HCT116 (cell line): Measurements from ENCODE around the gene ABI3. TPM values are rescaled to one million over a fixed set of nuclear protein-coding genes. Genes with fewer than 3 reads are reported as not detected.

Source experiments
- ATAC-seq: fragments of 200-7000 bp; cut with Tn5 transposase; 2 replicates; pipeline ENCODE4 v1.9.1; 2020; ENCODE audit warnings: mild to moderate bottlenecking, moderate library complexity
- BruUV-seq: library from RNA; stranded (reverse); fragments of 400-500 nt; replicated peaks from 2 replicates; lab custom pipeline; 2021; lab: Mats Ljungman, UMichigan
- CTCF ChIA-PET: fragments of 300-600 bp; sonication (Branson Sonifier 250); formaldehyde crosslinking; loops from one replicate; lab custom pipeline; 2021; ENCODE audit warnings: antibody characterized with exemption; lab: Charles Lee
- POLR2A ChIA-PET: fragments of 300-600, 350-600 bp; sonication (Branson Sonifier 250); formaldehyde crosslinking; loops from one replicate; lab custom pipeline; 2021; ENCODE audit warnings: antibody characterized with exemption; lab: Charles Lee
- RAD21 ChIA-PET, 2 experiments: fragments of 300-600 bp; sonication (Branson Sonifier 250); formaldehyde crosslinking; loops; one replicate each; lab custom pipeline; 2023; ENCODE audit warnings: low total read pairs in 2 of 2; ENCODE audit not compliant: uncharacterized antibody in 2 of 2, unreplicated experiment in 2 of 2, low non-redundant PET in 1 of 2; lab: Charles Lee
- DNase-seq: peaks from one replicate; pipeline ENCODE4 v3.0.0-alpha.2; 2010; ENCODE audit warnings: low read depth, low spot score
- H2AFZ ChIP-seq: fragments of 200-600 bp; shearing (Covaris generic), sonication (generic); 2 replicates; pipeline ENCODE4 v1.6.1; 2017; ENCODE audit warnings: low read depth, mixed run types, mixed read lengths, antibody characterized with exemption, low read length; ENCODE audit not compliant: poor library complexity, severe bottlenecking
- H3K27ac ChIP-seq: 2 replicates; pipeline ENCODE4 v1.5.1; 2012; ENCODE audit warnings: low read depth, low read length
- H3K27me3 ChIP-seq: fragments of 200-600 bp; sonication (generic); 2 replicates; pipeline ENCODE4 v1.6.1; 2016; ENCODE audit warnings: mixed run types, low read length, mixed read lengths; ENCODE audit not compliant: insufficient read depth
- H3K36me3 ChIP-seq, 2 experiments: fragments of 200-500 bp in 1 of 2; fragments of 200-600 bp in 1 of 2; sonication (Bioruptor generic) in 1 of 2; sonication (generic) in 1 of 2; 2 replicates each; pipeline versions ENCODE4 v1.5.1 to v1.6.1; 2014 to 2016; ENCODE audit warnings: low read length in 2 of 2, inconsistent platforms in 1 of 2, mixed read lengths in 1 of 2, mixed run types in 1 of 2; ENCODE audit not compliant: insufficient read depth in 2 of 2, control insufficient read depth in 1 of 2
- H3K4me1 ChIP-seq, 2 experiments: fragments of 200-600 bp in 1 of 2; sonication (generic) in 1 of 2; 2 replicates each; pipeline versions ENCODE4 v1.5.1 to v1.6.1; 2012 to 2017; ENCODE audit warnings: low read length in 2 of 2, inconsistent platforms in 1 of 2, mild to moderate bottlenecking in 1 of 2, mixed read lengths in 1 of 2, mixed run types in 1 of 2, moderate library complexity in 1 of 2; ENCODE audit not compliant: insufficient read depth in 2 of 2, control insufficient read depth in 1 of 2
- H3K4me2 ChIP-seq: fragments of 200-600 bp; sonication (generic); 2 replicates; pipeline ENCODE4 v1.6.1; 2017; ENCODE audit warnings: mixed run types, low read length, mixed read lengths
- H3K4me3 ChIP-seq, 2 experiments: fragments of 200-600 bp in 1 of 2; sonication (generic) in 1 of 2; replicated peaks in 1 of 2; 2 replicates each; pipeline ENCODE4 v1.5.1; 2011 to 2016; ENCODE audit warnings: low read length in 2 of 2, control low read depth in 1 of 2, low read depth in 1 of 2, mild to moderate bottlenecking in 1 of 2, mixed read lengths in 1 of 2, mixed run types in 1 of 2
- H3K79me2 ChIP-seq: fragments of 200-600 bp; sonication (generic); 2 replicates; pipeline ENCODE4 v1.6.1; 2017; ENCODE audit warnings: mild to moderate bottlenecking, mixed run types, low read length, moderate library complexity, mixed read lengths; ENCODE audit not compliant: insufficient read depth
- H3K9ac ChIP-seq: fragments of 200-600 bp; sonication (generic); 2 replicates; pipeline ENCODE4 v1.6.1; 2016; ENCODE audit warnings: low read length, mixed read lengths
- H3K9me2 ChIP-seq: fragments of 200-600 bp; sonication (generic), shearing (Covaris generic); 2 replicates; pipeline ENCODE4 v1.6.1; 2017; ENCODE audit warnings: mixed run types, mild to moderate bottlenecking, moderate library complexity; ENCODE audit not compliant: insufficient read depth
- H3K9me3 ChIP-seq, 2 experiments: fragments of 200-500 bp in 1 of 2; fragments of 200-600 bp in 1 of 2; sonication (Bioruptor generic) in 1 of 2; sonication (generic) in 1 of 2; 2 replicates each; pipeline ENCODE4 v1.6.1; 2014 to 2017; ENCODE audit warnings: low read length in 2 of 2, mixed read lengths in 2 of 2, inconsistent platforms in 1 of 2, low read depth in 1 of 2, mild to moderate bottlenecking in 1 of 2, mixed run types in 1 of 2, moderate library complexity in 1 of 2; ENCODE audit not compliant: control insufficient read depth in 1 of 2, insufficient read depth in 1 of 2
- H4K20me1 ChIP-seq: fragments of 200-600 bp; sonication (generic), shearing (Covaris generic); 2 replicates; pipeline ENCODE4 v1.6.1; 2017; ENCODE audit warnings: mixed run types, mild to moderate bottlenecking, moderate library complexity; ENCODE audit not compliant: insufficient read depth
- ATF3 ChIP-seq: IDR thresholded peaks from 2 replicates; pipeline ENCODE4 v1.6.1; 2012
- CBX3 ChIP-seq: IDR thresholded peaks from 2 replicates; pipeline ENCODE4 v1.6.1; 2012; ENCODE audit warnings: low read depth
- CEBPB ChIP-seq: IDR thresholded peaks from 2 replicates; pipeline ENCODE4 v1.6.1; 2012; ENCODE audit warnings: low read depth
- CTCF ChIP-seq, 3 experiments: fragments of 200-600 bp in 1 of 3; sonication (generic) in 1 of 3; IDR thresholded peaks in 2 of 3; conservative IDR thresholded peaks in 1 of 3; 2 replicates each; pipeline ENCODE4 v1.5.1; 2012 to 2017; ENCODE audit warnings: low read depth in 2 of 3, low read length in 2 of 3, antibody characterized with exemption in 1 of 3, borderline replicate concordance in 1 of 3, control low read depth in 1 of 3, mild to moderate bottlenecking in 1 of 3, mixed read lengths in 1 of 3, mixed run types in 1 of 3, moderate library complexity in 1 of 3; ENCODE audit not compliant: insufficient read depth in 1 of 3
- EZH2 ChIP-seq: fragments of 200-600 bp; sonication (generic); IDR thresholded peaks from 2 replicates; pipeline ENCODE4 v1.6.1; 2017; ENCODE audit warnings: antibody characterized with exemption, mixed run types
- FOSL1 ChIP-seq: IDR thresholded peaks from 2 replicates; pipeline ENCODE4 v1.6.1; 2012; ENCODE audit warnings: low read depth
- MAX ChIP-seq: IDR thresholded peaks from 2 replicates; pipeline ENCODE4 v1.6.1; 2012
- POLR2AphosphoS5 ChIP-seq: IDR thresholded peaks from 2 replicates; pipeline ENCODE4 v1.6.1; 2011; ENCODE audit warnings: mild to moderate bottlenecking, low read depth, low read length, moderate library complexity
- SIN3A ChIP-seq: IDR thresholded peaks from 2 replicates; pipeline ENCODE4 v1.6.1; 2012; ENCODE audit warnings: low read depth
- SP1 ChIP-seq: IDR thresholded peaks from 2 replicates; pipeline ENCODE4 v1.6.1; 2012; ENCODE audit warnings: low read depth
- SRF ChIP-seq: IDR thresholded peaks from 2 replicates; pipeline ENCODE4 v1.6.1; 2012; ENCODE audit warnings: low read depth
- TCF7L2 ChIP-seq: IDR thresholded peaks from 2 replicates; pipeline ENCODE4 v1.7.0; 2011; ENCODE audit warnings: borderline replicate concordance, inconsistent platforms; ENCODE audit not compliant: insufficient read depth, insufficient read length; ENCODE audit errors: extremely low read depth
- YY1 ChIP-seq: IDR thresholded peaks from 2 replicates; pipeline ENCODE4 v1.6.1; 2011; ENCODE audit warnings: low read length, low read depth, moderate library complexity, mild to moderate bottlenecking; ENCODE audit not compliant: insufficient replicate concordance; ENCODE audit errors: extremely low read depth
- ZFX ChIP-seq: fragments of 450-650 bp; IDR thresholded peaks from 2 replicates; pipeline ENCODE4 v1.6.1; 2017
- ZNF274 ChIP-seq: fragments of 200-500 bp; sonication (Bioruptor generic); IDR thresholded peaks from 2 replicates; pipeline ENCODE4 v1.6.1; 2014; ENCODE audit warnings: mild to moderate bottlenecking, low read depth, low read length, inconsistent platforms
- intact Hi-C: fragments of 100-400 bp; cut with micrococcal nuclease; formaldehyde crosslinking; loops from 2 replicates; pipeline ENCODE4 v1.10.0; 2022
- total RNA-seq: library from RNA; stranded (reverse); gene quantifications from one replicate; pipeline ENCODE4 v1.2.1, GENCODE V29; 2021; ENCODE audit not compliant: unreplicated experiment

ABI3 gene
- total RNA-seq, 1 experiment from 2014 or later = 0.12 TPM

GRCh38 chr17:49191917-49192741 lies 18.4 kb upstream of the ABI3 start:
- peak; percentile 69; the same call in 1 of the 2 replicates for TF ChIP-seq ZFX
- no peak for TF ChIP-seq ZNF274
- TF ChIP-seq CTCF (IDR thresholded peaks at IDR 0.05 in 2 of 3, conservative IDR thresholded peaks at IDR 0.05 in 1 of 3; ENCODE audit: borderline replicate concordance in 1 of 3, insufficient read depth in 1 of 3, low read depth in 2 of 3, low read length in 2 of 3) = peak; percentile 24 to 32 (median 29); a peak in 5 of 6 replicates
- TF ChIP-seq ATF3 = peak; percentile 99
- peak; percentile 95 for TF ChIP-seq CBX3
- no peak for TF ChIP-seq EZH2
- 0 out of 2 replicates have a peak, but pooled peaks have one; percentile 2 for TF ChIP-seq SP1
- TF ChIP-seq POLR2AphosphoS5 = peak; percentile 56; the same call in 1 of the 2 replicates
- peak; percentile 99 for TF ChIP-seq SRF
- TF ChIP-seq CEBPB = no peak
- TF ChIP-seq TCF7L2 = peak; percentile 92
- peak; percentile 59 for TF ChIP-seq YY1
- no peak for TF ChIP-seq FOSL1
- 0 out of 2 replicates have a peak, but pooled peaks have one; percentile 60 for TF ChIP-seq SIN3A
- TF ChIP-seq MAX = peak; percentile 100
- Histone ChIP-seq H3K4me3 (peak overlapping the region; percentile 54 to 61), H4K20me1 (no peaks in the 10 kb centered on the region), H3K36me3 (no peaks in the 10 kb centered on the region), H3K9me2 (no peaks in the 10 kb centered on the region), H3K9ac (peak overlapping the region; percentile 76), H2AFZ (peak overlapping the region; percentile 55), H3K4me1 (peaks cover 13 to 44% of the 10 kb centered on the region in 2 experiments; a peak in 3 of 4 replicates), H3K79me2 (no peaks in the 10 kb centered on the region), H3K27ac (peak overlapping the region; percentile 85), H3K4me2 (peak overlapping the region; percentile 91), H3K9me3 (no peaks in the 10 kb centered on the region), H3K27me3 (no peaks in the 10 kb centered on the region)
- TSS peak; percentile 97 for BruUV-seq
- ChIA-PET RAD21 (interaction anchor here in 1 of 2 experiments (0.6 to 0.7 kb wide), 2 partner anchors 11 to 88 kb away, joined by 3 read pairs; no protein-coding TSS in a partner anchor), CTCF (interaction anchor here (0.7 to 2.1 kb wide), 8 partner anchors 12 to 388 kb away, joined by 3 to 26 read pairs (median 6); no protein-coding TSS in a partner anchor), POLR2A (interaction anchor here (0.6 to 1.6 kb wide), 8 partner anchors 12 to 366 kb away, joined by 3 to 5 read pairs (median 3); partner anchors contain the start of gene PHB1)
- DNase-seq = peak; percentile 89
- intact Hi-C loops = loop anchor here (5.0 kb wide), 3 partner anchors 35 to 300 kb away; partner anchors contain the start of genes ATP5MC1 and UBE2Z
- ATAC-seq = peak; percentile 75
